Mesenchymal stem cell (in vitro differentiated cells and primary cell): ENCODE data around the gene HOXB3.

Experiments
- DNase-seq: peaks from one replicate; pipeline ENCODE4 v3.0.0-alpha.2; 2013
- H2AFZ ChIP-seq: one replicate; pipeline ENCODE4 v1.6.1; 2013; ENCODE audit warnings: low read depth, mild to moderate bottlenecking, control low read depth, inconsistent platforms, low read length, moderate library complexity
- H2AK5ac ChIP-seq: 2 replicates; pipeline ENCODE4 v1.6.1; 2013; ENCODE audit warnings: low read length, moderate library complexity, mild to moderate bottlenecking, inconsistent platforms; ENCODE audit not compliant: severe bottlenecking
- H2BK120ac ChIP-seq: one replicate; pipeline ENCODE4 v1.6.1; 2013; ENCODE audit warnings: low read depth, mild to moderate bottlenecking, inconsistent platforms, low read length, moderate library complexity
- H2BK12ac ChIP-seq, 2 experiments: one replicate each; pipeline ENCODE4 v1.6.1; 2013; ENCODE audit warnings: inconsistent platforms in 2 of 2, low read length in 2 of 2, mild to moderate bottlenecking in 2 of 2, moderate library complexity in 2 of 2, control low read depth in 1 of 2
- H2BK15ac ChIP-seq: one replicate; pipeline ENCODE4 v1.6.1; 2013; ENCODE audit warnings: mild to moderate bottlenecking, low read depth, inconsistent platforms; ENCODE audit not compliant: poor library complexity, severe bottlenecking
- H2BK5ac ChIP-seq: 2 replicates; pipeline ENCODE4 v1.6.1; 2013; ENCODE audit warnings: low read depth, mild to moderate bottlenecking, low read length, control low read depth, inconsistent platforms; ENCODE audit not compliant: poor library complexity, severe bottlenecking
- H3K14ac ChIP-seq, 2 experiments: one replicate each; pipeline ENCODE4 v1.6.1; 2013; ENCODE audit warnings: inconsistent platforms in 2 of 2, low read length in 2 of 2, control low read depth in 1 of 2, mild to moderate bottlenecking in 1 of 2, moderate library complexity in 1 of 2
- H3K18ac ChIP-seq, 2 experiments: one replicate each; pipeline ENCODE4 v1.6.1; 2013; ENCODE audit warnings: inconsistent platforms in 2 of 2, low read length in 2 of 2, control low read depth in 1 of 2, low read depth in 1 of 2, mild to moderate bottlenecking in 1 of 2
- H3K23ac ChIP-seq, 2 experiments: one replicate each; pipeline ENCODE4 v1.6.1; 2013; ENCODE audit warnings: inconsistent platforms in 2 of 2, low read length in 2 of 2, mild to moderate bottlenecking in 2 of 2, moderate library complexity in 2 of 2, control low read depth in 1 of 2
- H3K27ac ChIP-seq: 2 replicates; pipeline ENCODE4 v1.5.1; 2013; ENCODE audit warnings: mild to moderate bottlenecking, moderate library complexity, low read length, control low read depth, inconsistent platforms; ENCODE audit not compliant: poor library complexity, severe bottlenecking
- H3K27me3 ChIP-seq, 2 experiments: 2 replicates each; pipeline versions ENCODE4 v1.6.1 to v1.7.0; 2013; ENCODE audit warnings: low read length in 2 of 2, mild to moderate bottlenecking in 2 of 2, moderate library complexity in 2 of 2, control low read depth in 1 of 2, inconsistent platforms in 1 of 2; ENCODE audit not compliant: control insufficient read depth in 1 of 2, insufficient read depth in 1 of 2
- H3K36me3 ChIP-seq, 2 experiments: 2 replicates each; pipeline versions ENCODE4 v1.6.1 to v1.7.0; 2013; ENCODE audit warnings: low read length in 2 of 2, control low read depth in 1 of 2, inconsistent platforms in 1 of 2, low read depth in 1 of 2, mild to moderate bottlenecking in 1 of 2; ENCODE audit not compliant: insufficient read depth in 2 of 2, control insufficient read depth in 1 of 2
- H3K4ac ChIP-seq, 2 experiments: one replicate each; pipeline ENCODE4 v1.6.1; 2013; ENCODE audit warnings: inconsistent platforms in 2 of 2, low read length in 2 of 2, mild to moderate bottlenecking in 2 of 2, moderate library complexity in 2 of 2, control low read depth in 1 of 2, low read depth in 1 of 2
- H3K4me1 ChIP-seq: 2 replicates; pipeline ENCODE4 v1.6.1; 2013; ENCODE audit warnings: low read depth, low read length, control low read depth; ENCODE audit not compliant: control insufficient read depth, insufficient read depth
- H3K4me2 ChIP-seq: 2 replicates; pipeline ENCODE4 v1.6.1; 2013; ENCODE audit warnings: low read length, mild to moderate bottlenecking, inconsistent platforms; ENCODE audit not compliant: poor library complexity, severe bottlenecking
- H3K4me3 ChIP-seq, 2 experiments: 2 replicates each; pipeline versions ENCODE4 v1.5.1 to v1.7.0; 2013; ENCODE audit warnings: low read length in 2 of 2, mild to moderate bottlenecking in 2 of 2, control low read depth in 1 of 2, low read depth in 1 of 2; ENCODE audit not compliant: insufficient read depth in 1 of 2
- H3K79me1 ChIP-seq: replicated peaks from 2 replicates; pipeline ENCODE4 v1.6.1; 2013; ENCODE audit warnings: mild to moderate bottlenecking, control low read depth, low read length, inconsistent platforms; ENCODE audit not compliant: poor library complexity, severe bottlenecking
- H3K9ac ChIP-seq: 2 replicates; pipeline ENCODE4 v1.7.0; 2013; ENCODE audit warnings: mild to moderate bottlenecking, low read length, moderate library complexity
- H3K9me3 ChIP-seq: 2 replicates; pipeline ENCODE4 v1.7.0; 2013; ENCODE audit warnings: mild to moderate bottlenecking, low read length; ENCODE audit not compliant: control insufficient read depth
- H4K8ac ChIP-seq: one replicate; pipeline ENCODE4 v1.6.1; 2013; ENCODE audit warnings: inconsistent platforms, mild to moderate bottlenecking, low read length, moderate library complexity
- H4K91ac ChIP-seq: one replicate; pipeline ENCODE4 v1.6.1; 2013; ENCODE audit warnings: mild to moderate bottlenecking, low read length, inconsistent platforms
- WGBS: methylation state at CpG from one replicate; pipeline ENCODE4 v1.1.7; 2013; ENCODE audit warnings: mixed read lengths; 5-methylcytosine and 5-hydroxymethylcytosine counted together

Gene HOXB3

DNA sequence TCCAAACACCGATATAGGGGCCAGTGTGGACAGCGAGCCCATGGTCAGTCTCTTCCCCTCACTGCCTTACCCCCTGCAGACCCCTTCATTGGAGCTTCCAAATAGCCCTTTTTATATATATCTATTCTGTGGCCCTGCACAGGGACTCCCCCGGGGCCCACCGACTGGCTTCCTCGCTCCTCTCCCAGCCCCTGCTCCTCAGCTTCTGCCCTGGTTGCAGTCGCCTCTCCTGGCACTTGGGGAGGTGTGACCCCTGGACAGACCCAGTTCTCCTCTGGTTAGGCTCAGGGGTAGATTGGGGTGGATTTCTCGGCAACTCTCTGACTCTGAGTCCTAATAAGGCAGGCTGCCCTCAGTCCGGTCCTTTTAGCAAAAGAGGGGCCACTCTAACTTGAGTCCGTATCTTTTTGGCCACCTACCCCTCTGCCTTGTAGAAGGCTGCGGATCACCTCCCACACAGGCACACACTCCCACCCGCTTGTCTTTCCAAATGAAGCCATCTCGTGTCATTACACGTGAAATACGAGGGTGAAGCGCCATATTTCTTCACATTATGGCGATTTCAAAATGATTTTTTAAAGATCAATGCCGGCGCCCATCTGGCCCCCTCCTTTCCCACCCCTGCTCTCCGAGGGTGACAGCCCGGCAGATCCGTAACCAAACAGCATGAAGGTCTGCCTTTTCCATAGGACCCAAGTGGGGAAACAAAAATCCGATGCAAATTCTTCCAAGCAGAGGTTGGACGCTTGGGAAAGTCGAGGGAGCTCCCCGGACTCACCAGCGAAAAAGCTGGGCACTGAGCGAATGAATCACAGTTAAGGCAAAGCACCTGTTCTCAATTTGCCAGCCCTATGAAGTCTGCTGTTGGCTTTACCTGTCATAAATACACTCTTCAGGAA, 37.8 kb upstream of the HOXB3 start:
- H4K91ac ChIP-seq, result no peak overlapping the region
- peak overlapping the region; percentile 53 for H4K8ac ChIP-seq
- WGBS, result 45% methylated on average over 27 of the region's 27 CpGs
- peaks cover 95 to 98% of the 10 kb centered on the region in 2 experiments for H3K27me3 ChIP-seq
- no peak overlapping the region for H3K4me2 ChIP-seq
- peak overlapping the region; percentile 19 for H2BK120ac ChIP-seq
- H3K18ac ChIP-seq, result peak overlapping the region in 1 of 2 experiments; percentile 19
- H3K9me3 ChIP-seq, result peaks cover 6% of the 10 kb centered on the region
- H3K4me1 ChIP-seq, result peaks cover 21% of the 10 kb centered on the region
- DNase-seq, result no peak
- peak overlapping the region in 1 of 2 experiments; percentile 66 for H3K4ac ChIP-seq
- no peak overlapping the region for H2BK5ac ChIP-seq
- no peak overlapping the region for H3K27ac ChIP-seq
- H3K23ac ChIP-seq, result no peak overlapping the region
- H2AK5ac ChIP-seq, result no peak overlapping the region
- no peak overlapping the region for H2BK12ac ChIP-seq
- H3K36me3 ChIP-seq, result no peaks in the 10 kb centered on the region
- H2AFZ ChIP-seq, result no peak overlapping the region
- no peak overlapping the region for H3K14ac ChIP-seq
- H2BK15ac ChIP-seq, result peak overlapping the region; percentile 26
- no peaks in the 10 kb centered on the region for H3K79me1 ChIP-seq
- H3K4me3 ChIP-seq, result no peak overlapping the region
- no peak overlapping the region for H3K9ac ChIP-seq

DNA sequence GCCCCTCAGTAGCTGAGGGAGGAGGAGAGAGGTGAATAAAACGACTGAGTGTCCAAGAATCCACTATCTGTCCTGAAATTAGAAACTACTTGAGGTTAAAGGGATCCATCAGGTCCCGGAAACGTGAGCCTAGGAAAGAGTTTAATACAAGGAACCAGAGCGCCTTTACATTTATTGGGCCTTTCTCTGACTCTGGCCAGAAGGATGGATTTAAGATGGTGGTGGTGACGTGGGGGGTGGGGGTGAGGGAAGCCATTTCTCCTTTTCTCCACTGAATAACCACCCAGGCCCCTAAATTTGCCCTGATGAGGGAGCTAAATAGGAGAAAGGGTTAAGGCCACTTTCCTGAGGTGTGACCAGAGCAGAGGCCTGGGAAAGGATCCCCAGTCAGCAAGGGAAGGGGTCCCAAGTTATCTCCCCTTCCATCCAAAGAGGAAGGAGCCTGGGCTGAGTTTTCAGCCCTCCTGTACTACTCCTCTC, 37.1 kb upstream of the HOXB3 start:
- Histone ChIP-seq H3K4me3 (no peak overlapping the region), H3K18ac (peak overlapping the region; percentile 23 to 68), H2BK120ac (peak overlapping the region; percentile 29), H2AK5ac (no peak overlapping the region), H3K79me1 (no peaks in the 10 kb centered on the region), H3K14ac (no peak overlapping the region), H4K8ac (no peak overlapping the region), H3K9ac (no peak overlapping the region), H3K27ac (no peak overlapping the region), H3K4me1 (peaks cover 21% of the 10 kb centered on the region), H2BK15ac (peak overlapping the region; percentile 26), H2BK5ac (no peak overlapping the region), H2AFZ (no peak overlapping the region), H3K23ac (no peak overlapping the region), H4K91ac (no peak overlapping the region), H3K9me3 (peaks cover 6% of the 10 kb centered on the region), H3K4me2 (no peak overlapping the region), H3K27me3 (peaks cover 95 to 98% of the 10 kb centered on the region in 2 experiments), H3K36me3 (no peaks in the 10 kb centered on the region), H2BK12ac (peak overlapping the region in 1 of 2 experiments; percentile 11), H3K4ac (peak overlapping the region; percentile 66 to 76)
- WGBS, result 27% methylated on average over 4 of the region's 5 CpGs
- DNase-seq, result no peak

DNA sequence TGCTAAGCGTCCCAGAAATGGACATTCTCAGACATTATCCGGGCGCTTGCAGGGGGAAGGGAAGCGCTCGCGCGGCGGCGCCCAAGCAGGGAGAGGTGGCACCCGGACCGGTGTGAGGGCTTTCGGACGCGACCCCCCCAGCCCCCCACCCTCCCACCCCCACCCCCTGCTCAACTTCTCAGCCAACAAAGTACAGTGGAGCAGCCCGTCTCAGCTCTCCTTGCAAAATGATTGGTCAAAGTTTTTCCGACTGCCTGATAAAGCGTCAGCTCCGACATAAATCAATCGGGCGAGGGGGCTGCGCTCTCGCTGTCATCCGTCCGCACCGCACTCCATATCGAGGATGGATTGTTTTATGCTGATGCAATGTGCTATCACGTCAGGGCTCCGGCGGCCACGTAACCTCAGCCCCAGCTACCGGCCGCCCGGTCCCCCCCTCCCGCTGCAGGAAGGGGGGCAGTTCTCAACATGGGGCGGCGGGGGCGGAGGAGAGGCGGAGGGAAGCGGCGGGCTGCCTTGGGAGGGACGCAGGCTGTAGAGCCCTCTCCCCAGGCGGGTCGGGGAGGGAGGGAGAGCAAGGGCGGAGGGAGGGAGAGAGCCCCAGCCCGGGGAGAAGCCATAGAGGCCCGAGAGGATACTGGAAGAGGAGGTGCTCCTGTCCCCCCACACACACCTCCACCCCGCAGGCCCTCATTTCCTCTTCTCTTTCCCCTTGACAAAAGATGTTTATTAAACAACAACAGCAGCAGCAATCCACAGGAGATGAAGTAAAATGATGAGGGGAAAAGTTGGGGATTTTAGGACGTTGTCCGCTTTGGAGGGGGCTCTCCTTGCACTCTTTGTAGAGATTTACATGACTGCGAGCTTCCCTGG, 36.4 kb upstream of the HOXB3 start, which contains the start of gene HOXB9:
HOXB9 (minus strand) TSS at position 114 of the 873 bp plus-strand sequence; CDS start at position 25, 89 bp downstream.
- Histone ChIP-seq H3K23ac (peak within 1 kb of the TSS in 1 of 2 experiments; percentile 95), H3K4me3 (peak within 1 kb of the TSS; percentile 34 to 78), H2BK120ac (peak within 1 kb of the TSS; percentile 69), H3K9ac (peak within 1 kb of the TSS; percentile 67), H3K27me3 (peaks cover 95 to 98% of the 10 kb centered on the region in 2 experiments), H3K36me3 (no peaks in the 10 kb centered on the region), H3K9me3 (peaks cover 6% of the 10 kb centered on the region), H3K79me1 (no peaks in the 10 kb centered on the region), H3K4me2 (peak within 1 kb of the TSS; percentile 54), H2BK12ac (peak within 1 kb of the TSS in 1 of 2 experiments; percentile 94), H2AFZ (no peak within 1 kb of the TSS), H2BK5ac (no peak within 1 kb of the TSS), H2AK5ac (no peak within 1 kb of the TSS), H4K91ac (peak within 1 kb of the TSS; percentile 72), H3K27ac (no peak within 1 kb of the TSS), H3K4ac (peak within 1 kb of the TSS; percentile 76 to 97), H3K4me1 (peaks cover 21% of the 10 kb centered on the region), H3K18ac (peak within 1 kb of the TSS; percentile 78 to 98), H3K14ac (peak within 1 kb of the TSS; percentile 68 to 97), H4K8ac (peak within 1 kb of the TSS; percentile 73), H2BK15ac (peak within 1 kb of the TSS; percentile 60)
- DNase-seq, result peak; percentile 97
- 2% methylated on average over 30 of the region's 50 CpGs for WGBS
